GM23248 (cell line): ENCODE results near the gene EFNB1.

Experiments used
- EZH2 ChIP-seq: fragments of 200-600 bp; sonication (generic); IDR thresholded peaks from 2 replicates; pipeline ENCODE4 v1.6.1; 2018; ENCODE audit warnings: antibody characterized with exemption, mild to moderate bottlenecking; ENCODE audit not compliant: insufficient read depth, poor library complexity, severe bottlenecking
- EZH2phosphoT487 ChIP-seq: fragments of 200-600 bp; sonication (generic); IDR thresholded peaks from 2 replicates; pipeline ENCODE4 v1.6.1; 2018; ENCODE audit warnings: antibody characterized with exemption, moderate library complexity, mild to moderate bottlenecking, low read depth; ENCODE audit not compliant: insufficient read depth

GRCh38 chrX:68872171-68872570, 43.4 kb downstream of the EFNB1 start:
- no peak for TF ChIP-seq EZH2phosphoT487
- no peak for TF ChIP-seq EZH2
